SU-DHL-6 (cell line): Measurements from ENCODE around the gene MDH1.
"Not testable (repeated sequence)": the region's sequence is repeated elsewhere in the genome, so short reads cannot be mapped to it uniquely, and the experiment has no call there.

ENCODE experiments used
- EZH2phosphoT487 ChIP-seq: fragments of 200-600 bp; sonication (generic), shearing (Covaris generic); conservative IDR thresholded peaks from 2 replicates; pipeline ENCODE4 v1.6.1; 2018; ENCODE audit warnings: mild to moderate bottlenecking, antibody characterized with exemption, low read length, moderate library complexity, mixed read lengths
- TF ChIP-seq, protein P1 (sequence below): fragments of 200-600 bp; sonication (generic); IDR thresholded peaks from one replicate; pipeline ENCODE4 v1.5.1; 2017; ENCODE audit warnings: antibody characterized with exemption, mild to moderate bottlenecking, low read length, moderate library complexity; ENCODE audit not compliant: insufficient read depth, poor library complexity, severe bottlenecking

DNA sequence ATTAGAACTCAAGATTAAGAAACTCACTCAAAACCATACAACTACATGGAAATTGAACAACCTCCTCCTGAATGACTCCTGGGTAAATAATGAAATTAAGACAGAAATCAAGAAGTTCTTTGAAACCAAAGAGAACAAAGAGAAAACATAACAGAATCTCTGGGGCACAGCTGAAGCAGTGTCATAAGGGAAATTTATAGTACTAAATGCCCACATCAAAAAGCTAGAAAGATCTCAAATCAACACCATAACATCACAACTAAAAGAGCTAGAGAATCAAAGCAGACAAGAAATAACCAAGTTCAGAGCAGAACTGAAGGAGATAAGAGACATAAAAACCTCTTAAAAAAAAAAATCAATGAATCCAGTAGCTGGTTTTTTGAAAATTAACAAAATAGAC is 30.9 kb upstream of the MDH1 start:
- TF ChIP-seq EZH2phosphoT487: not testable (repeated sequence)
- TF ChIP-seq, protein P1, sequence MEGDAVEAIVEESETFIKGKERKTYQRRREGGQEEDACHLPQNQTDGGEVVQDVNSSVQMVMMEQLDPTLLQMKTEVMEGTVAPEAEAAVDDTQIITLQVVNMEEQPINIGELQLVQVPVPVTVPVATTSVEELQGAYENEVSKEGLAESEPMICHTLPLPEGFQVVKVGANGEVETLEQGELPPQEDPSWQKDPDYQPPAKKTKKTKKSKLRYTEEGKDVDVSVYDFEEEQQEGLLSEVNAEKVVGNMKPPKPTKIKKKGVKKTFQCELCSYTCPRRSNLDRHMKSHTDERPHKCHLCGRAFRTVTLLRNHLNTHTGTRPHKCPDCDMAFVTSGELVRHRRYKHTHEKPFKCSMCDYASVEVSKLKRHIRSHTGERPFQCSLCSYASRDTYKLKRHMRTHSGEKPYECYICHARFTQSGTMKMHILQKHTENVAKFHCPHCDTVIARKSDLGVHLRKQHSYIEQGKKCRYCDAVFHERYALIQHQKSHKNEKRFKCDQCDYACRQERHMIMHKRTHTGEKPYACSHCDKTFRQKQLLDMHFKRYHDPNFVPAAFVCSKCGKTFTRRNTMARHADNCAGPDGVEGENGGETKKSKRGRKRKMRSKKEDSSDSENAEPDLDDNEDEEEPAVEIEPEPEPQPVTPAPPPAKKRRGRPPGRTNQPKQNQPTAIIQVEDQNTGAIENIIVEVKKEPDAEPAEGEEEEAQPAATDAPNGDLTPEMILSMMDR: not testable (repeated sequence)
